Activated CD4-positive, alpha-beta T cell treated with anti-CD3 and anti-CD28 coated beads, Interleukin-2, amount 50 U/mL, for 24 hours (primary cell): ENCODE data around the gene KRT33A.

Source experiments
- DNase-seq, 2 donors: peaks; one replicate each; pipeline ENCODE4 v3.0.0-alpha.2; 2020; ENCODE audit warnings: low read depth in 1 of 2, low spot score in 1 of 2

The KRT33A gene

DNA sequence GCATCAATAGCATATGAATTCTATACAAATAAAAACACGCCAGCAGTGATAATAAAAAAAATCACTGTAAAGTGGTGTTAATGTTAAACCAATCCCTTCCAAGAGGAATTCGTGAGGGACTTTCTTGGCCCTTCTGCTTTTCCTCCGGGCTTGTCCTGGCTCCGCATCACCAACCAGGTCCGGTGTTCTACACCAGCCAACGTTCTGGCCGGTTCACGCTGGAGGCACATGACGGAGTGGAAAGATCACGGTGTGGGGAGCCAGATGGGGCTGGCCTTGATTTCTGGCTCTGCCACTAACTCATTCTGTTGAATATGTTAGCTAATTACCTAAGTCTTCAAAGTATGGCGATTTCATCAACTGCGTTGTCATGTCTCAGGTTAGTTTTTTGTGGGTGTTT, 46.5 kb downstream of the KRT33A start:
- no peak for DNase-seq

DNA sequence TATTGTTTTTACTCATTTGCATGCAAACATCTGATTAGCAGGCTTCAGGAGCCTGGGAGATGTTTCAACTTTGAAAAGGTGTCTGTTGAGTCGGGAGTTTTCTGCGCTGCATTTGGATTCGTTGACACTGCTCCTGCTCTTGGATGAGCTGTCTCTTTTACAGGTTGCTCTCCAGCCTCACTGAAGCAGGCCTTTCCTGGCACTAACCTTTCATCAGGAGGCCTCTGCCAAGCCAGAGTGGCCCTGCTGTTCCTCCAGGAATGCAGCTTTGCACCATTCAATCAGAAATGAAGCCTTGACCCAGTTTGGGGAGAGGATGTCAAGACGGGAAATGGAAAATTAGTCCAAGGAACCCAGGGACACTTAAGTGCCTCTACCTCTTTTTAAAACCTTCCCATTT, 47.6 kb downstream of the KRT33A start:
- no peak for DNase-seq

DNA sequence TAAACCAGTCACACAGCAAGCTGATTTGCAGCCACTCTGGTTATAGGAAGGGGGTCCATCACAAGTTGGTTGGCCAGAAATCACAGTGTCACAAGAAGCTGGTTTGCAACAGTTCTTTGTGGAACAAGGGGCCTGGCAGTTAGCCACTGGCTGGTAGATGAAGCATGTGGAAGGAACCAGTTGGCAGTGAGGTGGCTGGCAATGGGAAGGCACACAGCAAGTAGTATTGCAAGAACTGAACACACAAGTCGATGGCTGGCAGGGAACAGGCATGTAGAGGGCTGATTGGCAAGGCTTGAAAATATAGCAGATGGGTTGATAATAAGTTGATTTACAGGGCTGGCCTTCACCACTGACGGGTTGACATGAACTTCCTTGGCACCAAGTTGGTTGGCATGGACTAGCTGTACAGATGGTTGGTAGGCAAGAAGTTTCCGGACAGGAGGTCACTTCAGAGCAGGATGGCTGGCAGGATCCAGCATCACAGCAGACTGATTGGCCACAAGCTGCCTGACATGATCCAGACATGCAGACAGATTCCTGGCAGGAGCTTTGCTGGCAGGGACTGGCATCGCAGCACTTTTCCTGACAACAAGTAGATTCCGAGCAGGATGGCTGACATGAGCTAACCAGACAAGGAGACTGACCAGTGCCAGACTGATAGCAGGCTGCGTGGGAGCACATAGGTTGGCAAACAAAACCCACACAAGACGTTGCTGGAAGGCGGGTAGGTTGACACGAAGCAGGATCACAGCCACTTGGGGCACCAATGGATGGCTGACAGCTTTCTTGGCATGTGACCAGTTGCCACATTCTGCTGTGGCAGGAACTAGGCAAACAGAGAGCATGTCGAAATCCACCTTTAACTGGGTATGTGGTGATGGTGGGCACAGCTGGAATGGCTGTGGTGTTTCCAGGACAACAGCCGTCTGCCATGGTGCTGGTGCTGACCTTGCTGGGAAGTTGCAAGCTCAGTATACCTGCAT, 48.4 kb downstream of the KRT33A start, which contains the start of gene KRTAP29-1:
Gene KRTAP29-1 (minus strand): TSS at position 936 of the 986 bp plus-strand sequence. CDS start 0 bp downstream, at position 936.
- DNase-seq: no peak

DNA sequence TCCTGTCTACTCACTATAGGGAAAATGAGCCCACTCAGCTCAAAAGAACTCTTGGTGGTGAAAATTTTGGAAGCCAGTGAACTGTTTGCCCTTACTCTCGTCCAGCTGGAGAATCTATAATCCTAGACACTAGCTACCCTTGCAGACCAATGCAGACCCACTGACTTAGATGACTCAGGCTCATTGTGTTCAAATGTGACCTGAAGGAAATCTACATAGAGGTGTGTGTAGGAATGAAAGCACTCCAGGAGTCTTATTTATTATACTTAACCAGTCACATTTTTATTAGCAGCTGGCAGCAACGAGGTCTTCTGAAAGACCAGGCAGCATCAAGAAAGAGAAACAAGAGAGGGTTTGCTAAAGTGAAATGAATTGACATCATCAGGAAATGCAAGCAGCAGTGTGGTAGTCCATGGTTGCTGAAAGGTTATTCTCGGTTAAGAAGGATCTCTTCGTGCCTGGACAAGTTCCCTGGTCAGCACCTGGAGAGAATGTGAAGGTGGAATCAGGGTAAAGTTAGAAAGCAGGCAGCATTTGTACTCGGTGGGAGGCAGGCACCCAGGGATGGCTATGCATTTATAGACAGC, 49.3 kb downstream of the KRT33A start:
- DNase-seq: no peak

DNA sequence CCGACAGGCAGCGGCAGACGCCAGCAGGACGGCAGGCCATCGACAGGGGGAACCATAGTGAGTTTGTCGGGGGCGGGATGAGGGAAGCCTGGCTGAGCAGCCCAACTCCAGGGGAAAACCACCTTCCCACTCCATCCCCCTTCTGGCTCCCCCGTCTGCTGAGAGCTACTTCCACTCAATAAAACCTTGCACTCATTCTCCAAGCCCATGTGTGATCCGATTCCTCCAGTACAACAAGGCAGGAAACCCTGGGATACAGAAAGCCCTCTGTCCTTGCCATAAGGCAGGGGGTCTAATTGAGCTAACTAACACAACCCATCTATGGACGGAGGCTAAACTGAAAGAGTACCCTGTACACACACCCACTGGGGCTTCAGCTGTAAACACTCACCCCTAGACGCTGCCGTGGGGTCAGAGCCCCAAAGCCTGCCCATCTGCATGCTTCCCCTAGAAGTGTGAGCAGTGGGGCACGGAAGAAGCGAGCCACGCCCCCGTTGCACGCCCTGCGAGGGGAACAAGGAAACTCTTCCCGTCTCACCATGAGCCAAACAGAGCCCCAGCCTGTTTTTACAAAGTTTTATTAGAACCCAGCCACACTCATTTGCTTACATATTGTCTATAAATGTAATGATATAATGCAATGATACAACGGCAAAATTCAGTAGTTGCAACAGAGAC, 52.0 kb downstream of the KRT33A start:
- DNase-seq: no peak

DNA sequence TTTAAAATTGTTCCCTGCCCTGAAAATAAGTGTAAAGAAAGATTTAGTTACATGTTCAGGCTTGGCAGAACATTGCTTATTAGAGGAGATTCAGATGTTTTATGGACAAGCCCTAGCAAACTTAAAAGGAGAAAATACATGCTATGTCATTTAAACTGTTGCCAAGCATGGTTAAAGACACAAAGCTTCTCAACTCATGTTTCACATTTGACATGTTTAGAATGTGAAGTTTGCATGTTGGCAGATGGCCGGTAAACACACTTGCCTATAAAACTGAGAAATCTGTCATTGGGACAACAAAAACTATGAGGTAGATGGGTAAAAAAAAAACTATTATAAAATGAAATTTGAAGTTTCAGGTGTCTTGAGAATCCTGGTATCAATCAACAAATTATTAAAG, 53.8 kb downstream of the KRT33A start:
- DNase-seq: no peak
